Endodermal cell (in vitro differentiated cells): ENCODE measurements around the gene C10orf95. TPM values are rescaled to one million over a fixed set of nuclear protein-coding genes. Genes with fewer than 3 reads are reported as not detected.

Experiments
- DNase-seq: peaks from one replicate; pipeline ENCODE4 v3.0.0-alpha.2; 2017
- H3K27ac ChIP-seq: 2 replicates; pipeline ENCODE4 v1.5.1; 2013; ENCODE audit warnings: mild to moderate bottlenecking, low read depth, low read length, moderate library complexity
- H3K27me3 ChIP-seq: 2 replicates; pipeline ENCODE4 v1.6.1; 2013; ENCODE audit warnings: mild to moderate bottlenecking, low read length, moderate library complexity; ENCODE audit not compliant: insufficient read depth, control insufficient read depth, poor library complexity, severe bottlenecking
- H3K36me3 ChIP-seq: 2 replicates; pipeline ENCODE4 v1.7.0; 2013; ENCODE audit warnings: mild to moderate bottlenecking, low read length, moderate library complexity; ENCODE audit not compliant: control insufficient read depth, insufficient read depth
- H3K4me1 ChIP-seq: one replicate; pipeline ENCODE4 v1.7.0; 2013; ENCODE audit warnings: low read length; ENCODE audit not compliant: control insufficient read depth, insufficient read depth
- H3K4me3 ChIP-seq: 2 replicates; pipeline ENCODE4 v1.5.1; 2013; ENCODE audit warnings: mild to moderate bottlenecking, low read length, moderate library complexity
- H3K9ac ChIP-seq: 2 replicates; pipeline ENCODE4 v1.6.1; 2013; ENCODE audit warnings: mild to moderate bottlenecking, low read length, moderate library complexity; ENCODE audit not compliant: poor library complexity, severe bottlenecking; ENCODE audit errors: extremely low read depth
- H3K9me3 ChIP-seq: 2 replicates; pipeline ENCODE4 v1.6.1; 2013; ENCODE audit warnings: mild to moderate bottlenecking, low read length, moderate library complexity; ENCODE audit not compliant: control insufficient read depth
- H3K27ac Mint-ChIP-seq: 2 replicates; pipeline ENCODE4 v1.8.0; 2020; ENCODE audit warnings: mixed read lengths
- H3K27me3 Mint-ChIP-seq: 2 replicates; pipeline ENCODE4 v1.8.0; 2021; ENCODE audit warnings: mild to moderate bottlenecking, mixed read lengths; ENCODE audit not compliant: insufficient read depth
- H3K36me3 Mint-ChIP-seq: 2 replicates; pipeline ENCODE4 v1.8.0; 2020; ENCODE audit warnings: low read depth, mixed read lengths
- H3K4me1 Mint-ChIP-seq: 2 replicates; pipeline ENCODE4 v1.8.0; 2020; ENCODE audit warnings: mixed read lengths
- H3K4me3 Mint-ChIP-seq: 2 replicates; pipeline ENCODE4 v1.8.0; 2020; ENCODE audit warnings: mild to moderate bottlenecking, moderate library complexity, mixed read lengths
- H3K9me3 Mint-ChIP-seq: 2 replicates; pipeline ENCODE4 v1.8.0; 2020; ENCODE audit warnings: mild to moderate bottlenecking, mixed read lengths
- CTCF ChIP-seq: fragments of 200-600 bp; sonication (generic); conservative IDR thresholded peaks from 2 replicates; pipeline ENCODE4 v1.5.0; 2021; ENCODE audit warnings: antibody characterized with exemption, mild to moderate bottlenecking
- WGBS, 2 experiments: methylation state at CpG; one replicate each; pipeline versions ENCODE4 v1.1.5 to v1.1.7; 2013; ENCODE audit warnings: missing lambda C conversion rate in 2 of 2, mixed read lengths in 1 of 2; ENCODE audit not compliant: insufficient coverage in 1 of 2, insufficient read length in 1 of 2; 5-methylcytosine and 5-hydroxymethylcytosine counted together
- microRNA-seq: library from miRNA; unstranded; fragments of <30 nt; microRNA quantifications from one replicate; pipeline ENCODE4 v1.2.0, GENCODE V29; 2020; ENCODE audit warnings: borderline microRNAs expressed
- total RNA-seq, 2 donors: library from RNA; stranded (reverse); fragmentation: NEBNext Ultra II Directional in 1 of 2; extraction: Animal tissue kit (Norgen Biotek cat#: 25700) in 1 of 2; gene quantifications; 2 replicates in 1 of 2; 3 replicates in 1 of 2; pipeline ENCODE4 v1.2.1, GENCODE V29; 2021

C10orf95 gene
- total RNA-seq, 2 donors from 2014 or later = 0.35 to 0.93 TPM

- H3K9me3 Mint-ChIP-seq = no peaks in the 10 kb centered on the region
- Histone ChIP-seq H3K4me1 (peaks cover 7% of the 10 kb centered on the region), H3K9me3 (no peaks in the 10 kb centered on the region), H3K36me3 (peaks cover 25% of the 10 kb centered on the region), H3K27ac (no peak overlapping the region), H3K27me3 (no peaks in the 10 kb centered on the region), H3K9ac (no peak overlapping the region), H3K4me3 (no peak overlapping the region)
- no peak overlapping the region for H3K27ac Mint-ChIP-seq
- peaks cover 9% of the 10 kb centered on the region for H3K4me1 Mint-ChIP-seq
- no peak overlapping the region for H3K4me3 Mint-ChIP-seq
- TF ChIP-seq CTCF = no peak
- 93 to 95% methylated on average over 7 to 22 of the region's 22 CpGs for WGBS, 2 experiments
- no peak for DNase-seq
- peaks cover 7% of the 10 kb centered on the region for H3K27me3 Mint-ChIP-seq
- peaks cover 23% of the 10 kb centered on the region for H3K36me3 Mint-ChIP-seq
Measured at GRCh38 chr10:102400598-102401341, 50.6 kb downstream of the C10orf95 start.

- H3K36me3 Mint-ChIP-seq = peaks cover 23% of the 10 kb centered on the region
- peaks cover 25% of the 10 kb centered on the region for H3K36me3 ChIP-seq
- H3K27ac ChIP-seq = no peak overlapping the region
- H3K27me3 Mint-ChIP-seq = peaks cover 4% of the 10 kb centered on the region
- H3K4me3 ChIP-seq = no peak overlapping the region
- H3K4me3 Mint-ChIP-seq = no peak overlapping the region
- TF ChIP-seq CTCF = no peak
- no peak overlapping the region for H3K9ac ChIP-seq
- peaks cover 9% of the 10 kb centered on the region for H3K4me1 Mint-ChIP-seq
- H3K4me1 ChIP-seq = peaks cover 7% of the 10 kb centered on the region
- H3K9me3 Mint-ChIP-seq = no peaks in the 10 kb centered on the region
- H3K9me3 ChIP-seq = no peaks in the 10 kb centered on the region
- 94 to 96% methylated on average over 12 to 17 of the region's 17 CpGs for WGBS, 2 experiments
- no peaks in the 10 kb centered on the region for H3K27me3 ChIP-seq
- no peak overlapping the region for H3K27ac Mint-ChIP-seq
- no peak for DNase-seq
Measured at GRCh38 chr10:102400076-102400475, 51.3 kb downstream of the C10orf95 start.

Small RNA genes lying within 50 kb of the gene (microRNA-seq; reads per million reads assigned to microRNA genes)
- gene MIR146B = 113 reads per million, percentile 75 among the genes with 10 or more reads in this experiment

Other genes with a start within 250 kb of the C10orf95 start
- not detected for gene ELOVL3, start 225.2 kb downstream of the C10orf95 start, total RNA-seq
- gene PITX3, start 210.0 kb downstream of the C10orf95 start, total RNA-seq = not detected
- gene GBF1, start 206.0 kb downstream of the C10orf95 start, total RNA-seq = 10 to 100 TPM; 31.1 to 31.4 TPM
- gene NFKB2, start 55.8 kb downstream of the C10orf95 start, total RNA-seq = 10 to 100 TPM; 28.7 to 45.2 TPM
- 1 to 10 TPM; 2.8 to 8.3 TPM for gene PSD, start 32.8 kb downstream of the C10orf95 start, total RNA-seq
- 10 to 100 TPM in 1 of 2 donors, 1 to 10 TPM in 1; 9.7 to 11.4 TPM for gene FBXL15, start 30.7 kb downstream of the C10orf95 start, total RNA-seq
- 10 to 100 TPM; 51.7 to 82.9 TPM for gene CUEDC2, start 19.0 kb downstream of the C10orf95 start, total RNA-seq
- 100 to 1,000 TPM in 1 of 2 donors, 10 to 100 TPM in 1; 91.6 to 114 TPM for gene ACTR1A, start 51.2 kb upstream of the C10orf95 start, total RNA-seq
- 10 to 100 TPM; 19.1 to 20.6 TPM for gene SUFU, start 52.4 kb upstream of the C10orf95 start, total RNA-seq
- 10 to 100 TPM; 27.7 to 32.7 TPM for gene TRIM8, start 192.9 kb upstream of the C10orf95 start, total RNA-seq